Activated CD4-positive, alpha-beta T cell treated with anti-CD3 and anti-CD28 coated beads for 48 hours (primary cell): ENCODE results near the gene ATXN10.
"Not testable (repeated sequence)": the region's sequence is repeated elsewhere in the genome, so short reads cannot be mapped to it uniquely, and the experiment has no call there.

Experiments used
- DNase-seq: peaks from one replicate; pipeline ENCODE4 v3.0.0-alpha.2; 2020

Gene ATXN10

DNA sequence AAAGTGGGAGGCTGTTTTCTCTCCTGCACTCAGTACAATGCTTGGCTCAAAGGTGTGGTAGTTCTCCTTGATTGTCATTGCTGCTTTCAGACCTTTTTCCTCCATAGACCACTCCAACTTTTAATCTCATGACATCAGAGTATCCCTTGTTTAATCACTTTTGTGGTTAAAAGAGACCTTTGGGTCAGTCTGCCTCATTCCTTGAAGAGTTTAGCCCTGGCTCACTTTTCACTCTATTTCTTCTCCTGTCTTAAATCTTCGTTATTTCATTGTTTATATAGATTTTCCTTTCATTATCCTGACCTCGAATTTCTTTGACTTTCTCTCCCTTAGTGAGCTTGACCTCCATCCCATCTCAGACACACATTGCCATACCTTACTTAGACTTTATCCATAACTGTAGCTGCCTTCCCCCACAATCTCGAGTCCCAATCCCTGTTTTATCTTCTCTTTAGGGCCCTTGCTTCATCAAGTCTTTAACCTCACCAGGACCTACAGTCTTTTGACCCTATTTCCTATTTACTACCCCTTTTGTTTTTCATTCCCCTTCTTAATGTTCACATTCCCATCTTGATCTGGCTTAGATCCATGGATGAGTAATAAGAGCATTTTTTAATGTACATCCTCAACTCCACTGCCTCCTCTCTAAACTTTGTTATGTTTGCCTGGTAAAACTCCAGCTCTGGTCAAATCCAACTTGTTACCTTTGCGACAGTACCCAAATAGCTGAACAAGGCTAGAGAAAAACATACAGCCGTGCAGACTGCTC is 9.5 kb downstream of the ATXN10 start:
- no peak for DNase-seq

DNA sequence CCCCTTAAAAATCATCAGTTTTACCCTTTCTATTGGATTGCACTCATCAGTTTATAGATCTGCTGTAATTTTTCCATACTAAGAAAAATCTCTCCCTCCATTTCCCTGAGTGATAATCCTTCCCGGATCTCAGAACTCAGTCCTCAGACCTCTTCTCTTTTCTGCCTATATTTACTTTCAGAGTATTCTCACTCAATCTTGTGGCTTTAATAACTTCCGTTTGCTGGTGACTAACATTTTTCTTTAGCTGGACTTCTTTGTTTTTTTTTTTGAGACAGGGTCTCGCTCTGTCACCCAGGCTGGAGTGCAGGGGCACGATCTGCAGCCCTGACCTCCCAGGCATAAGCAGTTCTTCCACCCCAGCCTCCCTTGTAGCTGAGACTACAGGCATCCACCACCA is 10.4 kb downstream of the ATXN10 start:
- DNase-seq: no peak

- not testable (repeated sequence) for DNase-seq
Measured at GRCh38 chr22:45682773-45683172, 11.1 kb downstream of the ATXN10 start.

DNA sequence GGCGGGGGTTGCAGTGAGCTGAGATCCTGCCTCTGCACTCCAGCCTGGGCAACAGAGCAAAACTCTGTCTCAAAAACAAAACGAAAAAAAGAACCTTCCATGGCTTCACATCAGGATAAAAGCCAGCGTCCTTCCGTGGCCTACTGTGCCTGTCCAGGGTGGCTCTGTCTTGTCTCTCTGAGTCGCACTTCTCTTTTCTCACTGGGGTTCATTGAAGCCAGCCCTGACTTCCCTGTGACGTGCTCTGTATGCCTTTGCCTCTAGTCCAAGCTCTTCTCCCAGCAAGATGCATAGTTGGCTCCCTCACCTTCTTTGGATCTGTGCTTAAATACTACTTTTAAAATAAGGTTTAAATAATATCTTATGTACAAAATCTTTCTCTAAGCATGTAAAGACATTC is 11.6 kb downstream of the ATXN10 start:
- DNase-seq: no peak

GRCh38 chr22:45683680-45684079 is 12.0 kb downstream of the ATXN10 start:
- DNase-seq: no peak

- no peak for DNase-seq
Measured at GRCh38 chr22:45684169-45684568, 12.5 kb downstream of the ATXN10 start.

GRCh38 chr22:45684752-45685574 is 13.3 kb downstream of the ATXN10 start:
- no peak for DNase-seq

GRCh38 chr22:45686004-45686403 is 14.4 kb downstream of the ATXN10 start:
- no peak for DNase-seq

DNA sequence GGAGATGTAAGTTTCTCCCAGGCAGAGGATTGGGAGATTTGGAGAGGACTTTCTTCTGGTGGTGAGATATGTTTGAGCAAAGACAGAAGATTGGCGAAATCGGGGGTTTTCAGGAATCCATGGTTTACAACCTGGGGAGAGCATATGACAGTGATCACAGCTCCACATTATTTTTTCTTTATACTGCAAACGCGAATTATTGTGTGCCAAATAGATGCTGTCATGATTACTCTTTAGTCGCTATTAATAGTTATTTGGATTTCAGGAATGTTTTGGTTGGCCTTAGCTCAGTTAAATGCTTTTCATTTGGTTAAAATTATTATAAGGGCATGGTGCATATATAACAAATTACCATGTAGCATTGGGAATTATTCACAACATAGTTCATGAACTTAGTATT is 15.2 kb downstream of the ATXN10 start:
- no peak for DNase-seq

DNA sequence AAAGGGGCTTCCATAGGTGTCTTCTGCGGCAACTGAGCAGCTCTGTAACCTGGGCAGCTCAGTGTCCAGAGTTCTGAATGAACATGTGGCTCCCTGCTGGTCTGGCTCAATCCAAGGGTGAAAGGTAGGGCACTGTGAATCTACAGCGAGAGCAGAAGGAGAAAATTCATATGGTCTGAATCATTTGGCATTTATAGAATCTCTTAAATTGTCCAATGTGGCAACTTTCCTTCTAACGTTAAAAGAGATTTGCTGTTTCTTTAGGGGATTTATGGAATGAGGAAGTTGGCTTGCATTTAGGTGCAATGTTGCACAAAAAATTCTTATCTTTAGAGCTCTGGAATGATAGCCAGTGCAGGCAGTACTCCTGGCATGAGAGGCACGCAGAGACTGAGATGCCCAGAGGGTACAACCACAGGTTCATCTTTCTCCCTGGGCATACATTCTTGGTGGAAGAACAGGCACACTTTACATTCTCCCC is 17.0 kb downstream of the ATXN10 start:
- no peak for DNase-seq

- no peak for DNase-seq
Measured at GRCh38 chr22:45689211-45689610, 17.6 kb downstream of the ATXN10 start.

- DNase-seq: no peak
Measured at GRCh38 chr22:45690008-45690407, 18.4 kb downstream of the ATXN10 start.

DNA sequence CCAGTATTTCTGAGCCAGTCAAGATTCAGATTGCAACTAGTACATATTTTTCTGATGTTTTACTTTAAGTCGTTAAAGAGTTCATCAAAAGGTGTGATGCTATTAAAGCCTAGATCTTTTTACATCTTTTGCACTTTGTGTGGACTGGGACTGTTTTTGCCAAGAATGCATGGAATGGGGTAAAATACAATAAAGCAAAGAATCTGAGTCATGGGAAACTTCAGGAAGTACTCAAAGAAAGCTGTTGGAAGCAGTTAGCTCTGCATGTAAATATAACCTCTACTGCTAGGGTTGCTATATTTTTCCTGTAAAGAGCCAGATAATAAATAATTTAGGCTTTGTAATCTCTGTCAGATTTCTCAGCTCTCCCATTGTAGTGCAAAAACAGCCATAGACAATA is 20.9 kb downstream of the ATXN10 start:
- no peak for DNase-seq

GRCh38 chr22:45693835-45694234 is 22.2 kb downstream of the ATXN10 start:
- no peak for DNase-seq

- DNase-seq: no peak
Measured at GRCh38 chr22:45696227-45696626, 24.6 kb downstream of the ATXN10 start.

DNA sequence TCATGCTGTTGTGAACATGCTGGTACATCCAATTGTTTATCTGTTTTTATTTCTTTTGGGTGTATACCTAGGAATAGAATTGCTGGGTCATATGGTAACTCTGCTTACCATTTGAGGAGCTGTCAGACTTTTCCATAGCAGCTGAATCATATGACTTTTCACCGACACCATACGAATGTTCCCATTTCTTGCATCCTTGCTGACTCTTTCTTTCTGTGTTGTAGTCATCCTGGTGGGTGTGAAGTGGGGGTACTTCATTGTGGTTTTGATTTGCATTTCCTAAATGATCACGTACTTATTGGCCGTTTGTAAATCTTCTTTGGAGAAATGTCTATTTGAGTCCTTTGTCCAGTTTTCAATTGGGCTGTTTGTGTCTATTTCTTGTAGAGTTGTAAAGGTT is 26.5 kb downstream of the ATXN10 start:
- no peak for DNase-seq

GRCh38 chr22:45702981-45703380 is 31.3 kb downstream of the ATXN10 start:
- DNase-seq: no peak

GRCh38 chr22:45703758-45704157 is 32.1 kb downstream of the ATXN10 start:
- DNase-seq: no peak

- DNase-seq: no peak
Measured at GRCh38 chr22:45704648-45705047, 33.0 kb downstream of the ATXN10 start.

- no peak for DNase-seq
Measured at GRCh38 chr22:45707605-45708004, 36.0 kb downstream of the ATXN10 start.

DNA sequence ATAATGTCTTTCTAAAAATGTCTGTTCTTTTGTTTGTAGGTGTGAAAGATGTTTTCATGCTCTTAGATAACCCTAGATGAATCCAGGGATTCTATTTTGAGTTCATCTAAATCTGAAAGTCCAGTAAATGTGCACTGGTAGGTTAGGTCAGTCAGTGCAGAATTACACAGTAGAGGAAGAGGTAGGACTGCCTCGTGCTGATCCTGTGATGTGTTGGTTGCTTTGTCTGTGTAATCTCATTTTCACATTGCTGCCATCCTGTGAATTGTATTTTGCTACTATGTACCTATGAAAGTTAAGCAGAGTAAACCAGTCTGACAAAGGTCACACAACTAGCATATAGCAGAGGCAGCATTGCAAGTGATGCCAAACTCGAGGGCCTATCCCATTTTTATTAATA is 36.5 kb downstream of the ATXN10 start:
- DNase-seq: no peak

GRCh38 chr22:45709060-45709739 is 37.6 kb downstream of the ATXN10 start:
- peak; percentile 5 for DNase-seq

GRCh38 chr22:45709866-45710265 is 38.2 kb downstream of the ATXN10 start:
- no peak for DNase-seq

DNA sequence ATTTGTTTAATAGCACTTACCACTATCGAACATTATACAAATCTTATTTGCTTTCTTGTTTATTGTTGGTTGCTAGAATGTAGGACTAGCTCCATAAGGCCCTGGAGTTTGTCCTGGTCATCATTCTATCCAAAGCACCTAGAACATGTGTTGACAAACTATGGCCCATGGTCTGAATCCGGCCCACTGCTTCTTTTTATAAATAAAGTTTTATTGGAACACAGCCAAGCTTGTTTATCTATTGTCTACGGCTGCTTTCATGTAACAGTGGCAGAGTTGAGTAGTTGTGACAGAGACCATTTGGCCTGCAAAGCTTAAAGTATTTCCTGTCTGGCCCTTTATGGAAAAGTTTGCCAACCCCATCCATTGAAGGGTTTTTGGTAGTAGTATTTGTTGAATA is 38.8 kb downstream of the ATXN10 start:
- no peak for DNase-seq
